GM12801 (cell line): ENCODE results near the gene DYNLT4.

Experiments used
- TF ChIP-seq, protein P1 (sequence below): IDR thresholded peaks from one replicate; pipeline ENCODE4 v1.5.1; 2011; ENCODE audit warnings: control low read depth; ENCODE audit not compliant: insufficient read length; ENCODE audit errors: extremely low read depth

DYNLT4 gene

GRCh38 chr1:44785029-44785380, 22.1 kb downstream of the DYNLT4 start:
- TF ChIP-seq, protein P1, sequence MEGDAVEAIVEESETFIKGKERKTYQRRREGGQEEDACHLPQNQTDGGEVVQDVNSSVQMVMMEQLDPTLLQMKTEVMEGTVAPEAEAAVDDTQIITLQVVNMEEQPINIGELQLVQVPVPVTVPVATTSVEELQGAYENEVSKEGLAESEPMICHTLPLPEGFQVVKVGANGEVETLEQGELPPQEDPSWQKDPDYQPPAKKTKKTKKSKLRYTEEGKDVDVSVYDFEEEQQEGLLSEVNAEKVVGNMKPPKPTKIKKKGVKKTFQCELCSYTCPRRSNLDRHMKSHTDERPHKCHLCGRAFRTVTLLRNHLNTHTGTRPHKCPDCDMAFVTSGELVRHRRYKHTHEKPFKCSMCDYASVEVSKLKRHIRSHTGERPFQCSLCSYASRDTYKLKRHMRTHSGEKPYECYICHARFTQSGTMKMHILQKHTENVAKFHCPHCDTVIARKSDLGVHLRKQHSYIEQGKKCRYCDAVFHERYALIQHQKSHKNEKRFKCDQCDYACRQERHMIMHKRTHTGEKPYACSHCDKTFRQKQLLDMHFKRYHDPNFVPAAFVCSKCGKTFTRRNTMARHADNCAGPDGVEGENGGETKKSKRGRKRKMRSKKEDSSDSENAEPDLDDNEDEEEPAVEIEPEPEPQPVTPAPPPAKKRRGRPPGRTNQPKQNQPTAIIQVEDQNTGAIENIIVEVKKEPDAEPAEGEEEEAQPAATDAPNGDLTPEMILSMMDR: no peak

- TF ChIP-seq, protein P1: no peak
Observed at GRCh38 chr1:44784094-44785028, 22.8 kb downstream of the DYNLT4 start.

- TF ChIP-seq, protein P1: no peak
Observed at GRCh38 chr1:44783697-44784093, 23.5 kb downstream of the DYNLT4 start.

- TF ChIP-seq, protein P1: no peak
Observed at GRCh38 chr1:44780583-44781121, 26.5 kb downstream of the DYNLT4 start.

GRCh38 chr1:44778705-44779576, 28.2 kb downstream of the DYNLT4 start:
- TF ChIP-seq, protein P1: no peak

DNA sequence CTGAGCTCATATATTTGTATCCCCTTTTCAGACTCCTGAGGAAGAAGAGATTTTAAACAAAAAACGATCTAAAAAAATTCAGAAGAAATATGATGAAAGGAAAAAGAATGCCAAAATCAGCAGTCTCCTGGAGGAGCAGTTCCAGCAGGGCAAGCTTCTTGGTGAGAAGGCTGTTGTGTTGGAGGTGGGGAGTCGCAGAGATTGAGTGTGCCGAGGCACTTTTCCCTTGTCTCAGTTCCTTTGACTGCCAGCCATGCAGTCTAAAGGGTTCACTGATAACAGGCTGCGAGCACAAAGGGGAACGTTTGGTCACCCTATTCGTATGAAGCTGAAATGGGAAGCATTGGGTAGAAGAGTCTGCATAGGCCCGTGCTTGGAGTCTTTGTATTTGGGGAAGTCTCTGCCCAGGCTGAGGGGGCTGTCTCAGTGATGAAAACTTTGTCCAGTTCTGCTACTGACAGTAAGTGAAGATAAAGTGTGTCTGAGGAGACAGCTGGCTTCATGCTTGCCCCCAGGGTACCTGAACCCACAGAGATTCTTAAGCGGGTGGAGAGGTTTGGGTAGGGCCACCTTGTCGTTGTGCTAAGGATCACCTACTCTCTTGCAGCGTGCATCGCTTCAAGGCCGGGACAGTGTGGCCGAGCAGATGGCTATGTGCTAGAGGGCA, 29.0 kb downstream of the DYNLT4 start:
- TF ChIP-seq, protein P1: no peak
